H9 (cell line): ENCODE results near the gene BTG4. TPM values are rescaled to one million over a fixed set of nuclear protein-coding genes. Genes with fewer than 3 reads are reported as not detected.

Source experiments
- DNase-seq: peaks from one replicate; pipeline ENCODE4 v3.0.0-alpha.2; 2017
- H2AFZ ChIP-seq: one replicate; pipeline ENCODE4 v1.6.1; 2013; ENCODE audit warnings: mild to moderate bottlenecking, low read length, control low read depth, moderate library complexity
- H2AK5ac ChIP-seq: 2 replicates; pipeline ENCODE4 v1.6.1; 2013; ENCODE audit warnings: low read length, control low read depth, mixed read lengths; ENCODE audit not compliant: insufficient read length
- H2BK120ac ChIP-seq: one replicate; pipeline ENCODE4 v1.6.1; 2013; ENCODE audit warnings: low read depth, mild to moderate bottlenecking, low read length, control low read depth, inconsistent platforms; ENCODE audit not compliant: poor library complexity, severe bottlenecking
- H2BK12ac ChIP-seq: 2 replicates; pipeline ENCODE4 v1.6.1; 2013; ENCODE audit warnings: low read length, control low read depth, mixed read lengths, low read depth; ENCODE audit not compliant: insufficient read length
- H2BK15ac ChIP-seq: 2 replicates; pipeline ENCODE4 v1.6.1; 2013; ENCODE audit warnings: low read depth, low read length, control low read depth
- H2BK20ac ChIP-seq: one replicate; pipeline ENCODE4 v1.6.1; 2013; ENCODE audit warnings: low read depth, mild to moderate bottlenecking, low read length, control low read depth, inconsistent platforms; ENCODE audit not compliant: poor library complexity, severe bottlenecking
- H2BK5ac ChIP-seq: 2 replicates; pipeline ENCODE4 v1.6.1; 2013; ENCODE audit warnings: low read length, control low read depth, mixed read lengths; ENCODE audit not compliant: insufficient read length
- H3K14ac ChIP-seq: 2 replicates; pipeline ENCODE4 v1.6.1; 2013; ENCODE audit warnings: low read length, control low read depth; ENCODE audit not compliant: insufficient read depth
- H3K18ac ChIP-seq: 2 replicates; pipeline ENCODE4 v1.6.1; 2013; ENCODE audit warnings: low read depth, mild to moderate bottlenecking, mixed read lengths, low read length, control low read depth; ENCODE audit not compliant: insufficient read length
- H3K23ac ChIP-seq: 2 replicates; pipeline ENCODE4 v1.6.1; 2013; ENCODE audit warnings: low read length, control low read depth, mixed read lengths, low read depth; ENCODE audit not compliant: insufficient read length
- H3K23me2 ChIP-seq: 2 replicates; pipeline ENCODE4 v1.6.1; 2013; ENCODE audit warnings: low read depth, mild to moderate bottlenecking, mixed read lengths, low read length, control low read depth; ENCODE audit not compliant: insufficient read length, poor library complexity, severe bottlenecking
- H3K27ac ChIP-seq: 2 replicates; pipeline ENCODE4 v1.5.1; 2013; ENCODE audit warnings: low read length, control low read depth, mixed read lengths, low read depth; ENCODE audit not compliant: insufficient read length
- H3K27me3 ChIP-seq: 2 replicates; pipeline ENCODE4 v1.6.1; 2013; ENCODE audit warnings: low read length, control low read depth, inconsistent platforms; ENCODE audit not compliant: insufficient read depth
- H3K4ac ChIP-seq: 2 replicates; pipeline ENCODE4 v1.6.1; 2013; ENCODE audit warnings: low read depth, mild to moderate bottlenecking, control low read depth, inconsistent platforms, low read length, moderate library complexity
- H3K4me1 ChIP-seq: 2 replicates; pipeline ENCODE4 v1.6.1; 2013; ENCODE audit warnings: low read length, control low read depth, inconsistent platforms; ENCODE audit not compliant: insufficient read depth
- H3K4me2 ChIP-seq: 2 replicates; pipeline ENCODE4 v1.6.1; 2013; ENCODE audit warnings: low read length, control low read depth, mixed read lengths; ENCODE audit not compliant: insufficient read length, insufficient read depth
- H3K56ac ChIP-seq: 2 replicates; pipeline ENCODE4 v1.6.1; 2013; ENCODE audit warnings: low read depth, mild to moderate bottlenecking, mixed read lengths, low read length, control low read depth; ENCODE audit not compliant: insufficient read length
- H3K79me1 ChIP-seq: 2 replicates; pipeline ENCODE4 v1.6.1; 2013; ENCODE audit warnings: low read depth, mild to moderate bottlenecking, moderate library complexity, low read length, control low read depth, inconsistent platforms; ENCODE audit not compliant: insufficient read depth, poor library complexity, severe bottlenecking
- H3K79me2 ChIP-seq: 2 replicates; pipeline ENCODE4 v1.6.1; 2013; ENCODE audit warnings: low read length, control low read depth, inconsistent platforms; ENCODE audit not compliant: insufficient read depth
- H3K9ac ChIP-seq: 2 replicates; pipeline ENCODE4 v1.6.1; 2013; ENCODE audit warnings: low read length, control low read depth, mixed read lengths; ENCODE audit not compliant: insufficient read length; ENCODE audit errors: extremely low read depth
- H3K9me3 ChIP-seq: one replicate; pipeline ENCODE4 v1.6.1; 2013; ENCODE audit warnings: low read depth, low read length, inconsistent platforms; ENCODE audit not compliant: control insufficient read depth
- H3T11ph ChIP-seq: one replicate; pipeline ENCODE4 v1.6.1; 2013; ENCODE audit warnings: mild to moderate bottlenecking, low read length, control low read depth, inconsistent platforms
- H4K20me1 ChIP-seq: one replicate; pipeline ENCODE4 v1.6.1; 2013; ENCODE audit not compliant: control insufficient read depth, insufficient read length, insufficient read depth
- H4K5ac ChIP-seq: 2 replicates; pipeline ENCODE4 v1.6.1; 2013; ENCODE audit warnings: low read depth, mild to moderate bottlenecking, mixed read lengths, low read length, control low read depth; ENCODE audit not compliant: insufficient read length
- H4K8ac ChIP-seq: replicated peaks from 2 replicates; pipeline ENCODE4 v1.6.1; 2013; ENCODE audit warnings: low read length, control low read depth, mixed read lengths, low read depth; ENCODE audit not compliant: insufficient read length
- H4K91ac ChIP-seq: 2 replicates; pipeline ENCODE4 v1.6.1; 2013; ENCODE audit warnings: low read depth, mild to moderate bottlenecking, moderate library complexity, mixed read lengths, low read length, control low read depth; ENCODE audit not compliant: insufficient read length
- H3K27ac Mint-ChIP-seq, 3 experiments: 2 replicates in 2 of 3; 3 replicates in 1 of 3; pipeline ENCODE4 v1.8.0; 2020 to 2021; ENCODE audit warnings: mixed read lengths in 3 of 3, mild to moderate bottlenecking in 1 of 3, moderate library complexity in 1 of 3
- H3K27me3 Mint-ChIP-seq: 2 replicates; pipeline ENCODE4 v1.8.0; 2021; ENCODE audit warnings: low read depth, mild to moderate bottlenecking, moderate library complexity, mixed read lengths
- H3K36me3 Mint-ChIP-seq, 3 experiments: 2 replicates in 2 of 3; 3 replicates in 1 of 3; pipeline ENCODE4 v1.8.0; 2020 to 2021; ENCODE audit warnings: low read depth in 3 of 3, mixed read lengths in 3 of 3; ENCODE audit not compliant: insufficient read depth in 1 of 3
- H3K4me1 Mint-ChIP-seq, 2 experiments: 2 replicates each; pipeline ENCODE4 v1.8.0; 2020; ENCODE audit warnings: mixed read lengths in 2 of 2
- H3K4me3 Mint-ChIP-seq, 2 experiments: 2 replicates in 1 of 2; 3 replicates in 1 of 2; pipeline ENCODE4 v1.8.0; 2020 to 2021; ENCODE audit warnings: mild to moderate bottlenecking in 2 of 2, mixed read lengths in 2 of 2, moderate library complexity in 1 of 2
- H3K9me3 Mint-ChIP-seq, 2 experiments: 2 replicates in 1 of 2; 3 replicates in 1 of 2; pipeline ENCODE4 v1.8.0; 2020; ENCODE audit warnings: mild to moderate bottlenecking in 2 of 2, mixed read lengths in 2 of 2, moderate library complexity in 1 of 2
- CTCF ChIP-seq: fragments of 200-600 bp; sonication (generic); conservative IDR thresholded peaks from 3 replicates; pipeline ENCODE4 v1.8.0; 2021; ENCODE audit warnings: antibody characterized with exemption, mild to moderate bottlenecking
- WGBS: extraction: QIAGEN DNeasy Blood & Tissue Kit; methylation state at CpG from one replicate; pipeline ENCODE4 v1.1.7; 2013; ENCODE audit warnings: missing lambda C conversion rate, low lambda C conversion rate, mixed read lengths; ENCODE audit not compliant: insufficient read length; ENCODE audit errors: extremely low coverage; 5-methylcytosine and 5-hydroxymethylcytosine counted together
- total RNA-seq: library from RNA; stranded (reverse); gene quantifications from 2 replicates; pipeline ENCODE4 v1.2.1, GENCODE V29; 2021

BTG4 gene
- total RNA-seq, 1 experiment from 2014 or later = not detected

GRCh38 chr11:111524056-111524455, 11.9 kb upstream of the BTG4 start:
- no peaks in the 10 kb centered on the region for H3K79me1 ChIP-seq
- no peak overlapping the region for H2BK12ac ChIP-seq
- no peak overlapping the region for H2BK20ac ChIP-seq
- no CpG with 5 or more reads among the region's 1 CpG for WGBS
- no peak overlapping the region for H3K18ac ChIP-seq
- no peak overlapping the region for H3K27ac ChIP-seq
- H3K27ac Mint-ChIP-seq = no peak overlapping the region
- no peak overlapping the region for H2AK5ac ChIP-seq
- no peaks in the 10 kb centered on the region for H3K4me1 ChIP-seq
- H3K27me3 Mint-ChIP-seq = no peaks in the 10 kb centered on the region
- no peak for TF ChIP-seq CTCF
- H2BK120ac ChIP-seq = no peak overlapping the region
- no peak overlapping the region for H4K8ac ChIP-seq
- H4K20me1 ChIP-seq = no peaks in the 10 kb centered on the region
- no peaks in the 10 kb centered on the region for H3K23me2 ChIP-seq
- no peak overlapping the region for H2BK5ac ChIP-seq
- H3K27me3 ChIP-seq = no peaks in the 10 kb centered on the region
- H3K9me3 ChIP-seq = no peaks in the 10 kb centered on the region
- H3K14ac ChIP-seq = no peak overlapping the region
- no peaks in the 10 kb centered on the region for H3K36me3 Mint-ChIP-seq
- no peak for DNase-seq
- no peak overlapping the region for H2AFZ ChIP-seq
- no peaks in the 10 kb centered on the region; a peak in 1 of 4 replicates for H3K4me1 Mint-ChIP-seq
- no peak overlapping the region for H3K4me3 Mint-ChIP-seq
- H3K79me2 ChIP-seq = no peaks in the 10 kb centered on the region
- no peak overlapping the region for H3K4me2 ChIP-seq
- no peak overlapping the region for H4K5ac ChIP-seq
- no peak overlapping the region for H3K4ac ChIP-seq
- H3T11ph ChIP-seq = no peak overlapping the region
- no peaks in the 10 kb centered on the region for H3K9me3 Mint-ChIP-seq
- H3K56ac ChIP-seq = no peak overlapping the region
- H3K23ac ChIP-seq = no peak overlapping the region
- H2BK15ac ChIP-seq = no peak overlapping the region
- H3K9ac ChIP-seq = no peak overlapping the region
- no peak overlapping the region for H4K91ac ChIP-seq
